SK-N-MC (cell line): Measurements from ENCODE around the gene ATP5F1E.

Experiments used
- EZH2 ChIP-seq: fragments of 200-600 bp; sonication (generic); IDR thresholded peaks from one replicate; pipeline ENCODE4 v1.6.1; 2017; ENCODE audit warnings: antibody characterized with exemption
- POLR2AphosphoS5 ChIP-seq: IDR thresholded peaks from 2 replicates; pipeline ENCODE4 v1.6.1; 2012; ENCODE audit warnings: mild to moderate bottlenecking, low read depth, low read length, borderline replicate concordance

- TF ChIP-seq EZH2 (no peak), POLR2AphosphoS5 (no peak)
These were observed 11.6 kb upstream of the ATP5F1E start for GRCh38 chr20:59043698-59044097.
